K562 (cell line): ENCODE results near the gene CRYGB. TPM values are rescaled to one million over a fixed set of nuclear protein-coding genes. Genes with fewer than 3 reads are reported as not detected.
A peak's percentile ranks its signal among the peaks of the same experiment; 100 is the strongest.

Source experiments
- ATF7 ChIP-seq: fragments of 450-650 bp; IDR thresholded peaks from 2 replicates; pipeline ENCODE4 v1.7.1; 2014; ENCODE audit warnings: mild to moderate bottlenecking, moderate library complexity
- BHLHE40 ChIP-seq: IDR thresholded peaks from 2 replicates; pipeline ENCODE4 v1.6.1; 2011; ENCODE audit warnings: low read length, improper control_type of control experiment
- CBX8 ChIP-seq: fragments of 200-600 bp; sonication (generic); IDR thresholded peaks from 2 replicates; pipeline ENCODE4 v1.6.1; 2012; ENCODE audit warnings: borderline replicate concordance, mixed run types, low read depth, mild to moderate bottlenecking, moderate library complexity, mixed read lengths, low read length, control low read depth, inconsistent platforms; ENCODE audit not compliant: poor library complexity, severe bottlenecking; ENCODE audit errors: extremely low read depth
- CTCFL ChIP-seq: IDR thresholded peaks from 2 replicates; pipeline ENCODE4 v1.6.1; 2011; ENCODE audit warnings: borderline replicate concordance, low read depth, mild to moderate bottlenecking, moderate library complexity, low read length; ENCODE audit not compliant: insufficient read depth, poor library complexity, severe bottlenecking
- JUNB ChIP-seq: fragments of 450-650 bp; formaldehyde crosslinking; conservative IDR thresholded peaks from 2 replicates; pipeline ENCODE4 v1.4.0; 2020; ENCODE audit warnings: mild to moderate bottlenecking
- LEF1 ChIP-seq: fragments of 450-650 bp; IDR thresholded peaks from 2 replicates; pipeline ENCODE4 v1.6.1; 2016; ENCODE audit warnings: mild to moderate bottlenecking
- MAFK ChIP-seq: IDR thresholded peaks from 2 replicates; pipeline ENCODE4 v1.6.1; 2011; ENCODE audit warnings: low read length, improper control_type of control experiment
- PML ChIP-seq: IDR thresholded peaks from 2 replicates; pipeline ENCODE4 v1.6.1; 2012; ENCODE audit warnings: low read length, inconsistent platforms
- REST ChIP-seq, 2 experiments: fragments of 450-650 bp; formaldehyde crosslinking in 1 of 2; IDR thresholded peaks; 2 replicates each; pipeline versions ENCODE4 v1.4.0 to v1.6.1; 2014 to 2020; ENCODE audit warnings: mild to moderate bottlenecking in 2 of 2, borderline replicate concordance in 1 of 2, low read depth in 1 of 2
- SOX6 ChIP-seq: fragments of 450-650 bp; IDR thresholded peaks from 2 replicates; pipeline ENCODE4 v1.6.1; 2014; ENCODE audit warnings: mild to moderate bottlenecking
- SRSF9 ChIP-seq: fragments of 200-400 bp; formaldehyde crosslinking; IDR thresholded peaks from 2 replicates; pipeline ENCODE4 v1.6.1; 2017; ENCODE audit warnings: low read depth, low read length, borderline replicate concordance
- TFAP4 ChIP-seq: sonication (generic); formaldehyde crosslinking; IDR thresholded peaks from 2 replicates; pipeline ENCODE4 v1.8.0; 2022; ENCODE audit warnings: missing genetic modification reagents, mild to moderate bottlenecking, moderate library complexity, borderline replicate concordance
- ZC3H8 ChIP-seq: fragments of 450-650 bp; IDR thresholded peaks from 2 replicates; pipeline ENCODE4 v1.6.1; 2017
- ZNF79 ChIP-seq: fragments of 250-450 bp; sonication (Bioruptor Pico); IDR thresholded peaks from 2 replicates; pipeline ENCODE4 v1.4.0; 2020; ENCODE audit warnings: low read depth, mild to moderate bottlenecking, moderate library complexity
- polyA plus RNA-seq, 8 experiments: library from polyadenylated mRNA; depleted of rRNA in 4 of 8; stranded (reverse) in 5 of 8; unstranded in 3 of 8; fragments of >200 nt; fragmentation: Nextera tagmentation in 2 of 8; fragmentation: Illumina TruSeq in 1 of 8; extraction: Ambion mirVana in 2 of 8; extraction: Trizol in 1 of 8; gene quantifications; 2 replicates each; pipeline versions ENCODE4 v1.2.1 to v1.2.3, GENCODE V29; 2011 to 2014; ENCODE audit warnings: inconsistent platforms in 1 of 8, missing spikeins in 1 of 8
- total RNA-seq, 7 experiments: library from RNA; depleted of rRNA in 6 of 7; stranded (reverse); fragments of >200 nt in 6 of 7; fragmentation: Illumina TruSeq in 2 of 7; extraction: Trizol in 2 of 7; gene quantifications; 2 replicates each; pipeline versions ENCODE4 v1.2.1 to v1.2.3, GENCODE V29; 2011 to 2021; ENCODE audit warnings: low replicate concordance in 1 of 7

CRYGB gene
- total and polyA plus RNA-seq, 9 of the 15 experiments (the other 6 are each of a cell fraction or from before 2014, with no cell fraction given) = not detected

- TF ChIP-seq CTCFL (no peak), ATF7 (no peak), PML (no peak), JUNB (CRISPR knock-in tag) (no peak), BHLHE40 (peak; percentile 93), SRSF9 (no peak), ZNF79 (CRISPR knock-in tag) (no peak), MAFK (peak; percentile 53; the same call in 1 of the 2 replicates), LEF1 (0 out of 2 replicates have a peak, but pooled peaks have one; percentile 18), REST (IDR thresholded peaks at IDR 0.05; ENCODE audit: borderline replicate concordance) (no peak), REST (CRISPR knock-in tag; IDR thresholded peaks at IDR 0.05; ENCODE audit: low read depth) (no peak), SOX6 (peak; percentile 93), CBX8 (no peak), TFAP4 (CRISPR knock-in tag) (no peak), ZC3H8 (no peak)
Observed at GRCh38 chr2:208172125-208172524, 26.2 kb upstream of the CRYGB start (continued).
